Astrocyte (in vitro differentiated cells and primary cell): ENCODE data around the gene AP3B2. TPM values are rescaled to one million over a fixed set of nuclear protein-coding genes. Genes with fewer than 3 reads are reported as not detected.

Experiments used
- DNase-seq: peaks from one replicate; pipeline ENCODE4 v3.0.0-alpha.2; 2010; ENCODE audit warnings: low read depth
- FAIRE-seq: peaks from 2 replicates; lab custom pipeline; 2011; peaks lifted over from hg19 to GRCh38; lab: Jason Lieb, UNC
- H2AFZ ChIP-seq: 2 replicates; pipeline ENCODE4 v1.6.0; 2012; ENCODE audit warnings: low read depth, low read length, inconsistent platforms
- H3K27ac ChIP-seq: 2 replicates; pipeline ENCODE4 v1.5.1; 2011; ENCODE audit warnings: low read depth, low read length, inconsistent platforms
- H3K27me3 ChIP-seq: 2 replicates; pipeline ENCODE4 v1.6.0; 2011; ENCODE audit warnings: low read length, inconsistent platforms; ENCODE audit not compliant: insufficient read depth
- H3K36me3 ChIP-seq: 2 replicates; pipeline ENCODE4 v1.5.1; 2011; ENCODE audit warnings: low read length, inconsistent platforms; ENCODE audit not compliant: insufficient read depth
- H3K4me1 ChIP-seq: 2 replicates; pipeline ENCODE4 v1.5.1; 2011; ENCODE audit warnings: low read length, inconsistent platforms; ENCODE audit not compliant: insufficient read depth
- H3K4me2 ChIP-seq: 2 replicates; pipeline ENCODE4 v1.6.0; 2012; ENCODE audit warnings: low read length, inconsistent platforms
- H3K4me3 ChIP-seq: 2 replicates; pipeline ENCODE4 v1.5.1; 2011; ENCODE audit warnings: low read depth, mild to moderate bottlenecking, low read length, inconsistent platforms; ENCODE audit not compliant: insufficient read depth
- H3K79me2 ChIP-seq: 2 replicates; pipeline ENCODE4 v1.6.0; 2012; ENCODE audit warnings: mild to moderate bottlenecking, low read length, inconsistent platforms; ENCODE audit not compliant: insufficient read depth
- H3K9ac ChIP-seq: 2 replicates; pipeline ENCODE4 v1.6.0; 2012; ENCODE audit warnings: mild to moderate bottlenecking, low read length, inconsistent platforms
- H3K9me3 ChIP-seq: 2 replicates; pipeline ENCODE4 v1.5.1; 2012; ENCODE audit warnings: low read depth, mild to moderate bottlenecking, low read length, inconsistent platforms; ENCODE audit not compliant: insufficient read depth
- H4K20me1 ChIP-seq: 2 replicates; pipeline ENCODE4 v1.6.0; 2012; ENCODE audit warnings: low read length, inconsistent platforms; ENCODE audit not compliant: insufficient read depth
- H3K27ac Mint-ChIP-seq: one replicate; pipeline ENCODE4 v1.8.0; 2021; ENCODE audit warnings: mild to moderate bottlenecking, mixed read lengths; ENCODE audit not compliant: unreplicated experiment
- H3K27me3 Mint-ChIP-seq: one replicate; pipeline ENCODE4 v1.8.0; 2021; ENCODE audit warnings: low read depth, mixed read lengths; ENCODE audit not compliant: unreplicated experiment
- H3K36me3 Mint-ChIP-seq: one replicate; pipeline ENCODE4 v1.8.0; 2021; ENCODE audit warnings: low read depth, mixed read lengths; ENCODE audit not compliant: unreplicated experiment
- H3K4me1 Mint-ChIP-seq: one replicate; pipeline ENCODE4 v1.8.0; 2021; ENCODE audit warnings: low read depth, mixed read lengths; ENCODE audit not compliant: unreplicated experiment
- H3K4me3 Mint-ChIP-seq: one replicate; pipeline ENCODE4 v1.8.0; 2021; ENCODE audit warnings: mild to moderate bottlenecking, moderate library complexity, mixed read lengths; ENCODE audit not compliant: unreplicated experiment
- H3K9me3 Mint-ChIP-seq: one replicate; pipeline ENCODE4 v1.8.0; 2021; ENCODE audit warnings: mild to moderate bottlenecking, mixed read lengths; ENCODE audit not compliant: unreplicated experiment
- CTCF ChIP-seq: IDR thresholded peaks from 2 replicates; pipeline ENCODE4 v1.5.1; 2011; ENCODE audit warnings: low read depth, mild to moderate bottlenecking, inconsistent platforms, low read length, moderate library complexity; ENCODE audit not compliant: insufficient read depth
- EZH2 ChIP-seq: IDR thresholded peaks from 2 replicates; pipeline ENCODE4 v1.6.1; 2012; ENCODE audit warnings: mild to moderate bottlenecking, low read length, inconsistent platforms; ENCODE audit not compliant: insufficient read depth
- total RNA-seq: library from RNA; stranded (reverse); gene quantifications from 2 replicates; pipeline ENCODE4 v1.2.1, GENCODE V29; 2021

Gene AP3B2
- total RNA-seq, 1 donor from 2014 or later: 7.2 TPM

- no peak overlapping the region for H3K27ac Mint-ChIP-seq
- FAIRE-seq (no peak), DNase-seq (no peak)
- Histone ChIP-seq H3K79me2 (no peaks in the 10 kb centered on the region), H3K27ac (no peak overlapping the region), H3K4me1 (no peaks in the 10 kb centered on the region), H3K27me3 (no peaks in the 10 kb centered on the region), H3K36me3 (no peaks in the 10 kb centered on the region), H3K4me3 (no peak overlapping the region), H3K9me3 (no peaks in the 10 kb centered on the region), H2AFZ (no peak overlapping the region), H3K4me2 (no peak overlapping the region), H4K20me1 (no peaks in the 10 kb centered on the region), H3K9ac (no peak overlapping the region)
- peaks cover 1% of the 10 kb centered on the region for H3K9me3 Mint-ChIP-seq
- H3K4me1 Mint-ChIP-seq: no peaks in the 10 kb centered on the region
- H3K4me3 Mint-ChIP-seq: no peak overlapping the region
- TF ChIP-seq CTCF: no peak
- H3K27me3 Mint-ChIP-seq: peaks cover 50% of the 10 kb centered on the region
- H3K36me3 Mint-ChIP-seq: peaks cover 25% of the 10 kb centered on the region
Observed at GRCh38 chr15:82662641-82663040, 47.0 kb downstream of the AP3B2 start.

- peaks cover 45% of the 10 kb centered on the region for H3K27me3 Mint-ChIP-seq
- TF ChIP-seq EZH2 (no peak), CTCF (no peak)
- no peak for FAIRE-seq
Observed at GRCh38 chr15:82660378-82660777, 49.3 kb downstream of the AP3B2 start.

GRCh38 chr15:82656641-82657266, 52.9 kb downstream of the AP3B2 start:
- Mint-ChIP-seq H3K4me1 (peaks cover 3% of the 10 kb centered on the region), H3K27ac (no peak overlapping the region), H3K36me3 (peaks cover 10% of the 10 kb centered on the region), H3K4me3 (no peak overlapping the region), H3K9me3 (no peaks in the 10 kb centered on the region), H3K27me3 (peaks cover 32% of the 10 kb centered on the region)
- no peaks in the 10 kb centered on the region for H3K36me3 ChIP-seq
- FAIRE-seq (no peak), DNase-seq (no peak)
- H3K27ac ChIP-seq: no peak overlapping the region
- H4K20me1 ChIP-seq: no peaks in the 10 kb centered on the region
- no peak overlapping the region for H3K4me2 ChIP-seq
- TF ChIP-seq EZH2 (no peak), CTCF (no peak)
- peaks cover 6% of the 10 kb centered on the region for H3K27me3 ChIP-seq
- H3K4me3 ChIP-seq: no peak overlapping the region
- no peaks in the 10 kb centered on the region for H3K4me1 ChIP-seq
- no peaks in the 10 kb centered on the region for H3K79me2 ChIP-seq
- H2AFZ ChIP-seq: no peak overlapping the region
- no peaks in the 10 kb centered on the region for H3K9me3 ChIP-seq
- no peak overlapping the region for H3K9ac ChIP-seq

More at GRCh38 chr15:82660378-82660777, 49.3 kb downstream of the AP3B2 start:
- H3K4me2 ChIP-seq: no peak overlapping the region
- H4K20me1 ChIP-seq: no peaks in the 10 kb centered on the region
- Mint-ChIP-seq H3K4me3 (no peak overlapping the region), H3K4me1 (no peaks in the 10 kb centered on the region), H3K36me3 (peaks cover 22% of the 10 kb centered on the region), H3K27ac (no peak overlapping the region), H3K9me3 (no peaks in the 10 kb centered on the region)
- no peaks in the 10 kb centered on the region for H3K79me2 ChIP-seq
- no peak overlapping the region for H3K27ac ChIP-seq
- H2AFZ ChIP-seq: no peak overlapping the region
- H3K27me3 ChIP-seq: no peaks in the 10 kb centered on the region
- no peaks in the 10 kb centered on the region for H3K9me3 ChIP-seq
- H3K4me1 ChIP-seq: no peaks in the 10 kb centered on the region
- no peaks in the 10 kb centered on the region for H3K36me3 ChIP-seq
- DNase-seq: no peak
- no peak overlapping the region for H3K9ac ChIP-seq
- H3K4me3 ChIP-seq: no peak overlapping the region
